GM23248 (cell line): Measurements from ENCODE around the gene ARF1. TPM values are rescaled to one million over a fixed set of nuclear protein-coding genes. Genes with fewer than 3 reads are reported as not detected.

ENCODE experiments used
- DNase-seq: peaks from one replicate; pipeline ENCODE4 v3.0.0-alpha.2; 2015
- H2AFZ ChIP-seq: fragments of 200-600 bp; sonication (generic); 2 replicates; pipeline ENCODE4 v1.6.1; 2016; ENCODE audit warnings: antibody characterized with exemption
- H3F3A ChIP-seq: fragments of 200-600 bp; sonication (generic); 2 replicates; pipeline ENCODE4 v1.6.1; 2016; ENCODE audit warnings: mild to moderate bottlenecking, antibody characterized with exemption, mixed run types; ENCODE audit not compliant: insufficient read depth
- H3K27ac ChIP-seq: fragments of 200-600 bp; sonication (generic); 2 replicates; pipeline ENCODE4 v1.5.1; 2016; ENCODE audit warnings: mild to moderate bottlenecking
- H3K27me3 ChIP-seq: fragments of 200-600 bp; sonication (generic); replicated peaks from 2 replicates; pipeline ENCODE4 v1.6.1; 2016; ENCODE audit warnings: mild to moderate bottlenecking; ENCODE audit not compliant: insufficient read depth
- H3K36me3 ChIP-seq: fragments of 200-600 bp; sonication (generic); 2 replicates; pipeline ENCODE4 v1.6.1; 2016; ENCODE audit warnings: low read depth, mild to moderate bottlenecking
- H3K4me1 ChIP-seq: fragments of 200-600 bp; sonication (generic); 2 replicates; pipeline ENCODE4 v1.6.1; 2016; ENCODE audit warnings: mild to moderate bottlenecking; ENCODE audit not compliant: insufficient read depth
- H3K4me2 ChIP-seq: fragments of 200-600 bp; sonication (generic); one replicate; pipeline ENCODE4 v1.6.1; 2016; ENCODE audit warnings: mild to moderate bottlenecking; ENCODE audit not compliant: unreplicated experiment
- H3K4me3 ChIP-seq: fragments of 200-600 bp; sonication (generic); 2 replicates; pipeline ENCODE4 v1.5.1; 2016; ENCODE audit warnings: mild to moderate bottlenecking
- H3K79me2 ChIP-seq: fragments of 200-600 bp; sonication (generic); 2 replicates; pipeline ENCODE4 v1.6.1; 2016; ENCODE audit warnings: mild to moderate bottlenecking; ENCODE audit not compliant: insufficient read depth
- H3K9ac ChIP-seq: fragments of 200-600 bp; sonication (generic); 2 replicates; pipeline ENCODE4 v1.6.1; 2016; ENCODE audit warnings: mild to moderate bottlenecking
- H3K9me2 ChIP-seq: fragments of 200-600 bp; sonication (generic); 2 replicates; pipeline ENCODE4 v1.6.1; 2016; ENCODE audit warnings: mixed run types, mild to moderate bottlenecking, moderate library complexity; ENCODE audit not compliant: insufficient read depth
- H3K9me3 ChIP-seq: fragments of 200-600 bp; sonication (generic); one replicate; pipeline ENCODE4 v1.6.1; 2017; ENCODE audit warnings: low read depth
- H4K20me1 ChIP-seq: fragments of 200-600 bp; sonication (generic); 2 replicates; pipeline ENCODE4 v1.6.0; 2016; ENCODE audit not compliant: insufficient read depth
- EZH2 ChIP-seq: fragments of 200-600 bp; sonication (generic); IDR thresholded peaks from 2 replicates; pipeline ENCODE4 v1.6.1; 2018; ENCODE audit warnings: antibody characterized with exemption, mild to moderate bottlenecking; ENCODE audit not compliant: insufficient read depth, poor library complexity, severe bottlenecking
- EZH2phosphoT487 ChIP-seq: fragments of 200-600 bp; sonication (generic); IDR thresholded peaks from 2 replicates; pipeline ENCODE4 v1.6.1; 2018; ENCODE audit warnings: antibody characterized with exemption, moderate library complexity, mild to moderate bottlenecking, low read depth; ENCODE audit not compliant: insufficient read depth
- WGBS, 2 experiments: methylation state at CpG; one replicate each; pipeline ENCODE4 v1.1.6; 2015 to 2017; ENCODE audit warnings: low lambda C conversion rate in 2 of 2, low coverage in 1 of 2; ENCODE audit errors: missing lambda C conversion rate in 2 of 2; 5-methylcytosine and 5-hydroxymethylcytosine counted together
- in situ Hi-C: fragments of 300-500 bp; cut with MboI; formaldehyde crosslinking; loops from 2 replicates; pipeline ENCODE4 v1.15.0; 2020
- polyA plus RNA-seq: library from polyadenylated mRNA; unstranded; fragments of >200 nt; fragmentation: Nextera tagmentation; extraction: Ambion mirVana; gene quantifications from 2 replicates; pipeline ENCODE4 v1.2.1, GENCODE V29; 2016
- total RNA-seq: library from RNA; depleted of rRNA; stranded (reverse); fragments of >200 nt; shearing (Covaris generic); gene quantifications from 2 replicates; pipeline ENCODE4 v1.2.3, GENCODE V29; 2014

Gene ARF1
- total and polyA plus RNA-seq, 2 experiments from 2014 or later = 292 to 656 TPM

DNA sequence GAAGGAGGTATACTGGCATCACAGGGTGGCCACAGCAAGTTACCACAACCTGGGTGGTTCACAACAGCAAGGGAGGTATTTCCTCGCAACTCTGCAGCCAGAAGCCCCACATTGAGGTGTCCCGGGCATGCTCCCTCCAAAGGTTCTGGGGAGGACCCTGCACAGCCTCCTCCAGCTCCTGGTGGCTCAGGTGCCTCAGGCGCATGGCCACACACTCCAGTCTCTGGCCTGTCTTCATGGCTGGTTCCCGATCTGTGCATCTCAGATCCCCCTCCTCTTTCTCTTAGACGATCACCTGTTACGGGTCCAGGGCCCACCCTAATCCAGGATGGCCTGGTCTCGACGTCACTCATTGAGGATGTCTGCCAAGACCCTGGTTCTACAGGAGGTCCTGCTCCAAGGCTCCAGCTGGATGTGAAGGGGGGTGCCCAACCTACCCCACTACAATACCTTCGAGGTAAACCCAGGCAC, 6.7 kb upstream of the ARF1 start:
- Histone ChIP-seq H3K27ac (no peak overlapping the region), H3F3A (no peaks in the 10 kb centered on the region), H4K20me1 (no peaks in the 10 kb centered on the region), H3K4me1 (no peaks in the 10 kb centered on the region), H3K79me2 (peaks cover 28% of the 10 kb centered on the region), H3K4me3 (no peak overlapping the region), H3K4me2 (no peak overlapping the region), H3K9me2 (no peaks in the 10 kb centered on the region), H3K9me3 (no peaks in the 10 kb centered on the region), H2AFZ (no peak overlapping the region), H3K36me3 (no peaks in the 10 kb centered on the region), H3K9ac (no peak overlapping the region), H3K27me3 (no peaks in the 10 kb centered on the region)
- WGBS, 2 experiments = 62 to 64% methylated on average over 9 of the region's 9 CpGs
- no peak for DNase-seq
- in situ Hi-C loops = loop anchor here (10.0 kb wide), 1 partner anchor 61 kb away; no protein-coding TSS in a partner anchor
- no peak for TF ChIP-seq EZH2
- no peak for TF ChIP-seq EZH2phosphoT487

DNA sequence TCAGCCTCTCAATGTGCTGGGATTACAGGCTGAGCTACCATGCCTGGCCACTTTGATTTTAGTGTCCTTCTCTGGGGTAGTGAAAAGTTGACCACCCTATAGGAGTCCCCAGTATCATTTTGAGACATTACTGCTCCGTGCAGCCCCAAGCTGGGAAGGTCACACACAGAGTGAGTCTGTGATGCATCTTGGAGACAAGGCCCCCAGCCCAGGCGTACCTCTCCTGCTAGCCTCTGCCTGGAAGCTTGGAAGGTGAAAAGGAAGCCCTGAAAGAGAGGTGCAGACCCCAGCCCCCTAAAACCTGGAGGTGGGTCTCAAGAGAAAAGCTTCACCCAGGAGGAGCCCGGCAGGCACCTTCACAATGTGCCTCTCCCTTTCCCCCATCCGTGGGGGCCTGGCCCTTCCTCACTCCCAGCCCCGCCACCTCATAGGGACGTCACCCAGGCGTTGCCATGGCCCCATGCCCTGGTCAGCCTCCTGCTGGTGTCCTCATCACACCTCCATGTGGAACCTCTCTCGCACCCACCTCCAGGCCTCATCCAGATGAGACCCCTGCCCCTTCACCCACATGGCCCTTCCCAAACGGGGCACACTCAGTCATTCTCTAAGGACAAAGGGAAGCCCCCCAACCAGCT, 5.6 kb upstream of the ARF1 start:
- no peak for DNase-seq

DNA sequence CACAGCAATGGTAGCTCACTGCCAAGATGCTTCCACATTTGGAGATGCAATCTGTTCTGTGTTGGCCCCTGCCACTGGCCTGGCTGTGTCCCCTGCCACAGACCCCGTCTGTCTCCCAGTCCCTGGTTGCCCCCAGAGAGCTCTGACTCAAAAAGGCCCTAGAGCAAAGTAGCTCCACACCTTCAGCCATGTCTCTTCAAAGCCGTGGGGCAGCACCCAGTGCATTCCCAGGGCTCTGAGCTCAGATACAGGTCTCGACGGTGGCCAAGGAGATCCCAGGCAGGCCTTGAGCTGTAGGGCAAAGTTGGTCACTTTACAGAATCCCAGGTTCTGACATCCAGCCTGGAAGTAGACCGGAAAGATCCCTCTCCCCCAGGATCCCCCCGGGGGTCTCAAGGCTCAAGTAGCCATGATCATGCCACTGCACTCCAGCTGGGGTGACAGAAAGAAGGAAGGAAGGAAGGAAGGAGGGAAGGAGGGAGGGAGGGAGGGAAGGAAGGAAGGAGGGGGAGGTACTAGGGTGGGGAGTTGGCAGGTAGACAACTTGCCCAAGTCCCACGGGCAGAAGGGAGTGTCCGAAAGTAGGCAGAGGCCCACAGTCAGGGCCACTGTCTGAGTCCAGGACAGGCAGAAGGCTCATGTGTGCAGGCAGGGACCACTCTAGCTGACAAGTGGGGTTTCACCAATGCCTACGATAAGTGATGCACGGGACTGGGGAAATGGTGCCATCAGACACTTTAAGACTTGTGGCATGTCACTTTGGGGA, 4.8 kb upstream of the ARF1 start:
- Histone ChIP-seq H3K79me2 (peaks cover 45% of the 10 kb centered on the region), H3K9me2 (no peaks in the 10 kb centered on the region), H3K27ac (no peak overlapping the region), H4K20me1 (no peaks in the 10 kb centered on the region), H3K4me2 (no peak overlapping the region), H3K27me3 (no peaks in the 10 kb centered on the region), H2AFZ (no peak overlapping the region), H3K36me3 (no peaks in the 10 kb centered on the region), H3F3A (no peaks in the 10 kb centered on the region), H3K4me3 (no peak overlapping the region), H3K9ac (no peak overlapping the region), H3K9me3 (no peaks in the 10 kb centered on the region), H3K4me1 (peaks cover 5% of the 10 kb centered on the region; the same call in 1 of the 2 replicates)
- no peak for DNase-seq
- in situ Hi-C loops = loop anchor here (10.0 kb wide), 1 partner anchor 63 kb away; no protein-coding TSS in a partner anchor
- WGBS, 2 experiments = 68 to 77% methylated on average over 8 to 10 of the region's 10 CpGs
- TF ChIP-seq EZH2 = no peak
- no peak for TF ChIP-seq EZH2phosphoT487

More for the DNA sequence above, 5.6 kb upstream of the ARF1 start:
- H3F3A ChIP-seq = no peaks in the 10 kb centered on the region
- H3K9me3 ChIP-seq = no peaks in the 10 kb centered on the region
- no peak overlapping the region for H3K4me2 ChIP-seq
- in situ Hi-C loops = loop anchor here (10.0 kb wide), 1 partner anchor 62 kb away; no protein-coding TSS in a partner anchor
- 62 to 67% methylated on average over 8 to 9 of the region's 9 CpGs for whole genome bisulfite sequencing, 2 experiments
- no peak overlapping the region for H3K27ac ChIP-seq
- H3K9me2 ChIP-seq = no peaks in the 10 kb centered on the region
- no peak overlapping the region for H2AFZ ChIP-seq
- peaks cover 39% of the 10 kb centered on the region for H3K79me2 ChIP-seq
- no peaks in the 10 kb centered on the region for H3K27me3 ChIP-seq
- H4K20me1 ChIP-seq = no peaks in the 10 kb centered on the region
- no peaks in the 10 kb centered on the region for H3K36me3 ChIP-seq
- no peak for TF ChIP-seq EZH2
- no peak for TF ChIP-seq EZH2phosphoT487
- no peak overlapping the region for H3K4me3 ChIP-seq
- peaks cover 5% of the 10 kb centered on the region; the same call in 1 of the 2 replicates for H3K4me1 ChIP-seq
- no peak overlapping the region for H3K9ac ChIP-seq

GRCh38 chr1:228079013-228079412, 3.5 kb upstream of the ARF1 start:
- H3K27ac ChIP-seq = no peak overlapping the region
- H3K4me3 ChIP-seq = no peak overlapping the region
- H3K4me1 ChIP-seq = peaks cover 5% of the 10 kb centered on the region; the same call in 1 of the 2 replicates
- no peak overlapping the region for H3K4me2 ChIP-seq
- 85 to 88% methylated on average over 7 of the region's 7 CpGs for WGBS, 2 experiments
- no peaks in the 10 kb centered on the region for H3K27me3 ChIP-seq
- no peaks in the 10 kb centered on the region for H3K9me3 ChIP-seq
- in situ Hi-C loops = loop anchor here (10.0 kb wide), 1 partner anchor 64 kb away; no protein-coding TSS in a partner anchor
- peaks cover 57% of the 10 kb centered on the region for H3K79me2 ChIP-seq
- no peak for DNase-seq
- no peak overlapping the region for H2AFZ ChIP-seq
- H4K20me1 ChIP-seq = no peaks in the 10 kb centered on the region
- H3K9me2 ChIP-seq = no peaks in the 10 kb centered on the region
- no peak overlapping the region for H3K9ac ChIP-seq
- peaks cover 5% of the 10 kb centered on the region for H3F3A ChIP-seq
- TF ChIP-seq EZH2 (no peak), EZH2phosphoT487 (no peak)
- H3K36me3 ChIP-seq = no peaks in the 10 kb centered on the region
